GM12873 (cell line): ENCODE measurements around the gene SMPD1.

Experiments
- TF ChIP-seq, protein P1 (sequence below): IDR thresholded peaks from 2 replicates; pipeline ENCODE4 v1.5.1; 2012; ENCODE audit warnings: low read depth, mild to moderate bottlenecking, moderate library complexity, low read length, control low read depth; ENCODE audit not compliant: insufficient read depth; ENCODE audit errors: missing control alignments

SMPD1 gene

DNA sequence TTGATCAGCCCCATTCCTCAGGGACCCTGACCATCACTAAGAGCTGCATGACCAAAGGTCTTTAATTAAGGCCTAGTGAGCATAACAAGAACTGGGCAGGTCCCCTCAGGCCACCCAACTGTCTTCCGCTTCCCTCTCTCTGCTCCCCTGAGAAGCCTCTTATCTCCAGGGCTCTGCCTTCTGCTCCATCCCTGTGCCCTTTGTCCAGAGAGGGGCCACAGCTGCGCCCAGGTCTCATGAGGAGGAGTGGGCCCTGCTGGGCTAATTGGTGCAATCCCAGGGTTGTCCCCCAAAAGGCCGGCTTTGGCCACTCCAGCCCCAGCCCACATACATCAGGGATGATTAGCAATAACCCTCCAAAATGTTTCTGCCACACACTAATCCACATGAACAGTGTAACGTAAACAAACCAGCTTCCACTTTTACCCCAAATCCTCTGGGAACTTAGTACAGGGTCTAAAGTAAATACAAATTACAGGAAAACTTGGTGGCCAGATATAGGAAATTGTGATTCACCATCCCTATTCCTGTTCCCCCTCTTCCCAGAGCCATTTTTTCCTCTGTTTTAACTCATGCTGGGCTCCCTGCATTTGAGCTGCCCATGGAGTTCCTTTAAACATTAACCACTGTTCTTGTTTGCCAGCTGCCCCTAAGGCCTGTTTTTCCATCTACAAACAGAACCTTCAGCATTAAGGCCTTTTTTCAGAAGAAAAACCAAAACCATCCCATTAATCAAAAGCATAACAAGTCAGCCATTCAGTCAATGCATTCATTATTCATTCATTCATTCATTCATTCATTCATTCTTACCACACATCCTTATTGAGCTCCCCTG, 35.4 kb upstream of the SMPD1 start:
- TF ChIP-seq, protein P1, sequence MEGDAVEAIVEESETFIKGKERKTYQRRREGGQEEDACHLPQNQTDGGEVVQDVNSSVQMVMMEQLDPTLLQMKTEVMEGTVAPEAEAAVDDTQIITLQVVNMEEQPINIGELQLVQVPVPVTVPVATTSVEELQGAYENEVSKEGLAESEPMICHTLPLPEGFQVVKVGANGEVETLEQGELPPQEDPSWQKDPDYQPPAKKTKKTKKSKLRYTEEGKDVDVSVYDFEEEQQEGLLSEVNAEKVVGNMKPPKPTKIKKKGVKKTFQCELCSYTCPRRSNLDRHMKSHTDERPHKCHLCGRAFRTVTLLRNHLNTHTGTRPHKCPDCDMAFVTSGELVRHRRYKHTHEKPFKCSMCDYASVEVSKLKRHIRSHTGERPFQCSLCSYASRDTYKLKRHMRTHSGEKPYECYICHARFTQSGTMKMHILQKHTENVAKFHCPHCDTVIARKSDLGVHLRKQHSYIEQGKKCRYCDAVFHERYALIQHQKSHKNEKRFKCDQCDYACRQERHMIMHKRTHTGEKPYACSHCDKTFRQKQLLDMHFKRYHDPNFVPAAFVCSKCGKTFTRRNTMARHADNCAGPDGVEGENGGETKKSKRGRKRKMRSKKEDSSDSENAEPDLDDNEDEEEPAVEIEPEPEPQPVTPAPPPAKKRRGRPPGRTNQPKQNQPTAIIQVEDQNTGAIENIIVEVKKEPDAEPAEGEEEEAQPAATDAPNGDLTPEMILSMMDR = no peak

- TF ChIP-seq, protein P1 = no peak
Measured at GRCh38 chr11:6356503-6357055, 33.7 kb upstream of the SMPD1 start.

- TF ChIP-seq, protein P1 = no peak
Measured at GRCh38 chr11:6357222-6357621, 33.1 kb upstream of the SMPD1 start.

DNA sequence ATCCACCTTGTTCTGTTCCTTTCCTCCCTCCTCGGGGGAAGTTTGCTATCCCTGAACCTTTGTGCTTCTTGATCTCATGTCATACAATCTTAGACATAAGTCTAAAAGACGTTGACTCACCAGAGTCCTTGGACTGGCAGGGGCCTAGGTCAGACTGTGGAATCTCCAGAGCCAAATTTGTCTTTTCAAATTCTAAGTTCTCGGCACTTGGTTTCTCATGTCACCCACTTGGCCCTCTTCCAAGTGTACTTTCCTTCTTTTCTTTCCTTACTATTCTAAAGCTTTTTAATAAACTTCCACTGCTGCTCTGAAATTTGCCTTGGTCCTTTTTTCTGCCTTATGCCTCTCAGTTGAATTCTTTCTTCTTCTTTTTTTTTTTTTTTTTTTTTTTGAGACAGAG, 30.1 kb upstream of the SMPD1 start:
- TF ChIP-seq, protein P1 = no peak

- TF ChIP-seq, protein P1 = no peak
Measured at GRCh38 chr11:6362185-6362872, 27.9 kb upstream of the SMPD1 start.

GRCh38 chr11:6362873-6363678, 27.2 kb upstream of the SMPD1 start:
- TF ChIP-seq, protein P1 = peak; percentile 95
